Suppressor macrophage (primary cell): ENCODE measurements around the gene LILRA1.
"Not testable (repeated sequence)": the region's sequence is repeated elsewhere in the genome, so short reads cannot be mapped to it uniquely, and the experiment has no call there.

ENCODE experiments used
- DNase-seq, 4 experiments: peaks; one replicate each; pipeline ENCODE4 v3.0.0-alpha.2; 2020 to 2022

LILRA1 gene

GRCh38 chr19:54577334-54577733 lies 16.1 kb upstream of the LILRA1 start:
- no peak for DNase-seq

GRCh38 chr19:54578268-54578667 lies 15.2 kb upstream of the LILRA1 start:
- DNase-seq = not testable (repeated sequence)

- no peak for DNase-seq
Observed at GRCh38 chr19:54586397-54586796, 7.0 kb upstream of the LILRA1 start.

- no peak for DNase-seq
Observed at GRCh38 chr19:54587026-54587425, 6.4 kb upstream of the LILRA1 start.

GRCh38 chr19:54593931-54594626 lies 647 bp downstream of the LILRA1 start:
- DNase-seq = peak; percentile 60 to 73 (median 70)

GRCh38 chr19:54594737-54595136 lies 1.3 kb downstream of the LILRA1 start:
- DNase-seq = no peak

GRCh38 chr19:54595680-54596436 lies 2.4 kb downstream of the LILRA1 start:
- not testable (repeated sequence) for DNase-seq

GRCh38 chr19:54600212-54600611 lies 6.8 kb downstream of the LILRA1 start:
- DNase-seq = peak; percentile 32 to 76 (median 62)

- peak; percentile 44 to 84 (median 72) for DNase-seq
Observed at GRCh38 chr19:54606230-54606629, 12.8 kb downstream of the LILRA1 start.

- peak; percentile 78 to 91 (median 84) for DNase-seq
Observed at GRCh38 chr19:54606891-54607784, 13.7 kb downstream of the LILRA1 start.

- DNase-seq = no peak
Observed at GRCh38 chr19:54607785-54608150, 14.3 kb downstream of the LILRA1 start.

- DNase-seq = no peak
Observed at GRCh38 chr19:54608205-54608604, 14.8 kb downstream of the LILRA1 start.

GRCh38 chr19:54608792-54609191 lies 15.4 kb downstream of the LILRA1 start:
- peak; percentile 61 to 84 (median 78) for DNase-seq

- no peak for DNase-seq
Observed at GRCh38 chr19:54609356-54609791, 15.9 kb downstream of the LILRA1 start.

- DNase-seq = peak in 2 of 4 experiments; percentile 68 to 75
Observed at GRCh38 chr19:54612428-54612827, 19.0 kb downstream of the LILRA1 start.

- peak in 3 of 4 experiments; percentile 8 to 49 (median 44) for DNase-seq
Observed at GRCh38 chr19:54614726-54615125, 21.3 kb downstream of the LILRA1 start.

- DNase-seq = no peak
Observed at GRCh38 chr19:54616057-54616456, 22.6 kb downstream of the LILRA1 start.

- peak; percentile 36 to 65 (median 52) for DNase-seq
Observed at GRCh38 chr19:54616821-54617560, 23.6 kb downstream of the LILRA1 start.

GRCh38 chr19:54620464-54620863 lies 27.0 kb downstream of the LILRA1 start:
- no peak for DNase-seq

GRCh38 chr19:54622431-54622830 lies 29.0 kb downstream of the LILRA1 start:
- no peak for DNase-seq

GRCh38 chr19:54624234-54624633 lies 30.8 kb downstream of the LILRA1 start:
- not testable (repeated sequence) for DNase-seq
